ENCODE measurements around the gene PYY.

The PYY gene

DNA sequence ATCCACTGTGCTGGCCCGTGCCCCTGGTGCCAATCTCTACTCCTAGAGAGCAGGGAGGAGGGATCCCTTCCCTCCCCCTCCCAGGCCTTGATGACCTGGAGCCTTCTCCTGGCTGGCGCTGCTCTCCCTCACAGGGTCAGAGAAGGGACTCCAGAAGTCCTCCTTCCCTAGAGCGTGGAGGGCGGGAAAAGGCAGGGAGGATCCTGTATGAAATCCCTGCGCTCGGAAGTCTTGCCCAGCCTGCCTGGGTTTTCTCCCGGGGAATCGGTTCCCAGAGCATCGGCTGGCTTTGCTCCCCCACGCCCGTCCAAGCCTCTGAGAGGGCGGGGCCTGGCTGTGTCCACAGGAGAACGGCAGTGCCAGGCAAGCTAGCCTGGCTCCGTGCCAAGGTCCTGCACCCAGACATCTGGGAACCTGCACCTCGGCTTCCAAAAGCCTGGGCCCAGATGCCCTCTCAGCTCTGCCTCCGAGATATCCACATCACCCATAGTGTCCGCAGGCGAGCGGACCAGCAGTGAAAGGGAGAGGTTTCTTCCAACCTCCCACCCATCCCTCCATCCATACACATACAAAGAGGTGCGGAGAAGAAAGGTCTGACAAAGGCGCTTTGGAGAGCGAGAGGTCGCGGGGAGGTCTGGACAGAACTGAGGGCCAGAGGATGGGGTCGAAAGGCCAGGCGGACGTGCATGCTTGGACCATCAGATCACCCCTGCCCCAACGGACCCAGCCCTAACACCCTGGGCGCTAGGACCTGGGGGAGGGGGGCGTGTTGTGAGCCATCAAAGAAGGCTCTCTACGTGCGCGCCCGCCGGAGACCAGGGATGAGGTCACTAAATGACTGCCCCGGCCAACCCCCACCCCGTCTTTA lies 47.5 kb downstream of the PYY start:
- peak overlapping the region; percentile 65 for H3K4me3 ChIP-seq (ENCODE audit: extremely low read depth, insufficient read depth, low read length, poor library complexity, severe bottlenecking)
- no peaks in the 10 kb centered on the region for H3K9me3 ChIP-seq (ENCODE audit: control insufficient read depth, low read length)
- 3% methylated on average over 25 to 30 of the region's 37 CpGs for WGBS, 2 experiments (ENCODE audit: insufficient coverage in 2 of 2)
- H3K36me3 ChIP-seq (ENCODE audit: control insufficient read depth, insufficient read depth, low read length): no peaks in the 10 kb centered on the region
- H3K4me1 ChIP-seq (ENCODE audit: control insufficient read depth, insufficient read depth, low read length, poor library complexity, severe bottlenecking): peaks cover 13% of the 10 kb centered on the region
- H3K27ac ChIP-seq (ENCODE audit: low read depth, low read length, severe bottlenecking): peak overlapping the region; percentile 23

DNA sequence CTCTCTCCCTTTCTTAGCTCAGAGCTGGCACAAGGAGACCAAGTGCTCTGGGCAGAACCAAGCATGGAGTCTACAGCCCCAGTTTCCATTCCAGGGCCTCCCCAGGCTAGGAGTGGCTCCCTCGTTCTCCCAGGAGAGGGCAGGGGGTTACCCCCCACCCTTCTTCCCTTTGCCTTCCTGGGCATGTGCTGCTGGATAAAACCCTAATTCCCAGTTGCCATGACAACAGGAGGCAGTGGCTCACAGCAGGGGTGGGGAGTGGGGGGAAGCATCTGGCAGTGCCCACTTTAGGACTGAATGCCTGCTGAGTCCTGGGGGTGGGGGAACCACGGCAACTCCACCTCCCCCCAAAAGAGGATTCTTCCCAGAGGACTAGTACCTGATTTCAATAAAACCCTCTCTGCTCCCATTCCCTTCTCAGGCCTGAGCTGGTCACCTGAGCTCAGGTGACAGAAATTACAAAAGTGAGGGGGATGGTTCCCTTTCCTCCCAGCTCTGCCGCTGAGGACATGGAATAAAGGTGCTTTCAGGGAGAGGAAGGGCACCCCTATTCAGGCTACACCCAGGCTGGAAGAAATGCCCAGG lies 48.2 kb downstream of the PYY start:
- 50 to 56% methylated on average over 1 to 2 of the region's 3 CpGs for WGBS, 2 experiments (ENCODE audit: insufficient coverage in 2 of 2)
- Histone ChIP-seq H3K9me3 (ENCODE audit: control insufficient read depth, low read length) (no peaks in the 10 kb centered on the region), H3K27ac (ENCODE audit: low read depth, low read length, severe bottlenecking) (no peak overlapping the region), H3K4me3 (ENCODE audit: extremely low read depth, insufficient read depth, low read length, poor library complexity, severe bottlenecking) (no peak overlapping the region), H3K4me1 (ENCODE audit: control insufficient read depth, insufficient read depth, low read length, poor library complexity, severe bottlenecking) (peaks cover 16% of the 10 kb centered on the region), H3K36me3 (ENCODE audit: control insufficient read depth, insufficient read depth, low read length) (no peaks in the 10 kb centered on the region)
